Measurements from ENCODE around the gene AFTPH.

AFTPH gene

DNA sequence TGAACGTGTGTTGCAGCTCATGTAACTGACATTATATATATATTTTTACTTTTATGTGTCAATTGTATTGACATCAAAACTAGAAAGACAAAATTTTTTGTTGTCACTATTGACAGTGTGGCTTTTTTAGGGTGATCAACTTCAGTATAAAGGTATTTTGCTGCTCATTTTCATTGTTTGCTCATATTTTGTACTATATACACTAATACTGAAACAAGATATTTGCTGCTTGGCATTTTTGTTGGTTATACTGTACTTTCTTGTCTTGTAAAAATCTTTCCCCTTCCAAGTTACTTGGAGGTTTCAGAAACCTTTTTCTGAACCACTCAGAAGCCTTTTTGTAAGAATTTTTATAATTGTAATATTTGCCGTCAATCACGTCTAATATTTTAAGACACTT, 16.5 kb downstream of the AFTPH start:
- no peak for DNase-seq (ENCODE audit: low read depth)

DNA sequence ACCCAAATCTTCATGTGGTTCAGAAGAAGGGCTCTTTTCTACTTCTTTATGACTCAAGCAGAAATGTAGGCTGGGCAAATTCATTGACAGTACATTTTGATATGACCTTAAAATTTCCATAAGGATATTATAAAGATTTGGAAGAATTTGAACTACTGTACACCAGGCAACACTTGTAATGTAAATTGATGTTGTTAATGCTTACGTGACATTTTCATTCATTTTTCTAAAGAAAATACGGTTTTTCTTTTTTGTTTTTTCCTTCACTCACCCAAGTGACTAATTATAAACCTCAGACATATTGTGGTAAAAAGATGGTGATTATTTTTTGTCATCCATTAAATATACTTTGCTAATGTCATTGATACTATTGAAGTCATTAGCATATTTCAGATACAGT, 17.4 kb downstream of the AFTPH start:
- no peak for DNase-seq (ENCODE audit: low read depth)

DNA sequence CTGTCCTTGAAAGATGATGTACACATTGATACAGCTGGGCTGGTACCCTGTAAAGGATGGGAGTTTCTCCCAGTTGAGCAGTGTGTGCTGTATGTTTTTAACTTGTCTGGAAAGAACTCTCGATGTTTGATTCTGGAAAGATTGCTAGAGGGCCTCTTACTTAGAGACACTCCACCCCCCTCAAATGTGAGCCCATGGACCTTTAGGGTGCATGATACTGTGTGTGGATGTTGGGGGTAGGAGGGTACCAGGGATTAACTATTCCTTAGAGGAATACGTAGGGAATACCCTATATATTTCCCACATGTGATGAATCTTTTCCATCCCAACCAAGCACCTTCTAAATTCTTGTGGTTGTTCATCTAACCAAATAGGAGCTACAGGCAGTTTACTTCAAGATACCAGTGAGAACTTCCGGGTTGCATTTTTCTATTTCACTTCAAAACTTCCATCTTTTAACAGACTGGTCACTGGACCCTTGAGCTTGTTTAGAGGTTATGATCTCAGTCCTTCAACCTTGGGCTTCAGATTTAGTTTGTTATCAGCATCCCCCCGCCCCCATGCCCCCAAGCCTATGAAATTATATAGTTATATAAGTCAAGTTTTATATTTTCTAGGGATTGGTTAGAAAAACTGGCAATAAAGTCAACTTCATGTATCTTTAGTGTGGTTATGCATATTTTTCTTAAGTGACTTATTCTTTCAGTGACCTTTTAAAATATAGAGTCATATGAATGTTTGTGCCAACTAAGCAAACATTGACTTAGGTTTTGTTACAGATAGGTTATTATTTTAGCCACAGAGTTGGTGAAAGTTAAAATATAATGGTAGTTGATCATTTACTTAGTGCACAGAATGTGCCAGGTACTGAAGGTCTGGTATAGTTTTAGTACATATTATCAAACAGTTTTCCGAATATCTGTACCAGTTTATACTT, 18.2 kb downstream of the AFTPH start:
- DNase-seq (ENCODE audit: low read depth), result no peak

DNA sequence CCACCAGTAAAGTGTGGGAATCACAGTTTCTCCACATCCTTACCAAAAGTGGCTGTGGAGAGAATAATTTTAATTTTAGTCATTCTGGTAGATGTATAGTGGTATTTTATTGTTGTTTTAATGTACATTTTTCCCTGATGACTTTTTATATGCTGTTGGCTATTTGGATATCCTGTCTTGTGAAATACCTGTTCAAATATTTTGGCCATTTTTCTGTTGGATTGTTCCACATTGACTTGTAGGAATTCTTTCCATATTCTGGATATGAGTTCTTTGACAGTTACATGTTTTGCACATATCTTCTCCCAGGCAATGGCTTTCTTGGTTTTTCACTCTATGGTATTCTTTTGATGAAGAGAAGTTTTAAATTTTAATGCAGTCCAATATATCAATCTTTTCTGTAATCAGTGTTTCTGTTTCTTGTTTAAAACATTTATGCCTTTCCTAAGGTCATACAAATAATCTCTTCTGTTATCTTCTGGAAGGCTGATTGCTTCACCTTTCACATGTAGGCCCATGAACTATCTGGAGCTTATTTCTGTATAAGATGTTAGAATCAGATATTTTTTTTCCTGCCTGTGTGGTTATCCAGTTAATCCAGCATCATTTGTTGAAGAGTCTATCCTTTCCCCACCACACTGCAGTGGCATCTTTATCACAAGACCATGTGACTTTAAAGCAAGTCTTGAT, 19.0 kb downstream of the AFTPH start:
- DNase-seq (ENCODE audit: low read depth), result no peak

DNA sequence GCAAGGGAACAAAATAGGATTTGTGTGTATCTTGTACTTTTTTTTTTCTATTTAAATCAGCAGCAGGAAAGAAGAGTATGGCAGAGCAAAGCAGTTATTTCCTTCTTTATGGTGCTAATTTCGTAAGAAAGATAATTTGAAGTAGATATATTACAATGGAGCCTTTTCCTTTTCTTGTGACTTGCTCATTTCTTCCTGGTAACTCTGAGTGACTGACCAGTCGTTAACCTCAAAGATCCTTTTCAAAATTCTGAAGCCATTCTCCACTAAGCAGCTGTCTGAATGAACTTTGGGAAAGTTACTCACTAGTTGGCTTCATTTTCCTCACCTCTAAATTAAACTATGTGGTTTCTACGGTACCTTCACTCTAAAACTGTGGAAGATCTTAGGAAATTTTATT, 24.6 kb downstream of the AFTPH start:
- no peak for DNase-seq (ENCODE audit: low read depth)

DNA sequence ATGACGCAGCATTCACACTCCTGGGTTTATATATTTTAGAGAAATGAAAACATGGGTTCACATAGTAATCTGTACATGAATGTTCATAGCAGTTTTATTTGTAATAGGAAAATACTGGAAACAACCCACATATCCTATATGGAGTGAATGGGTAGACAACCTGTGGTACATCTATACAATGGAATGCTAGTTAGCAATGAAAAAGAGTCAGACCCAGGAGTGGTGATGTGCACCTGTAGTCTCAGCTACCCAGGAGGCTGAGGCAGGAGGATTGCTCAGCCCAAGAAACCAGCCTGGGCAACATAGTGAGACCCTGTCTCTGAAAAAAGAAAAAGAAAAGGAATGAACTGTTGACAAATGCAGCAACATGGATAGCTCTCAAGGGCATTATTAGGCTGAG, 25.9 kb downstream of the AFTPH start:
- no peak for DNase-seq (ENCODE audit: low read depth)

DNA sequence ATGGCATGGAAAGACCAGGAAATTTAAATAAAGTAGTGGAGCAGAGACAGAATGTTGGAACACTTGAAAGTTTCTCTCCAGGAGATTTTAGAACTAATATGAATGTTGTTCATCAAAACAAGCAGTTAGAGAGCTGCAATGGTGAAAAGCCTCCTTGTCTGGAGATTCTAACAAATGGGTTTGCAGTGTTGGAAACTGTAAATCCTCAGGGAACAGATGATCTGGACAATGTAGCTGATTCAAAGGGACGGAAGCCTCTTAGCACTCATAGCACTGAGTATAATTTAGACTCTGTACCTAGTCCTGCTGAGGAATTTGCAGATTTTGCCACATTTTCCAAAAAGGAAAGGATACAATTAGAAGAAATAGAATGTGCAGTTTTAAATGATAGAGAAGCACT, 27.7 kb downstream of the AFTPH start:
- DNase-seq (ENCODE audit: low read depth), result no peak

DNA sequence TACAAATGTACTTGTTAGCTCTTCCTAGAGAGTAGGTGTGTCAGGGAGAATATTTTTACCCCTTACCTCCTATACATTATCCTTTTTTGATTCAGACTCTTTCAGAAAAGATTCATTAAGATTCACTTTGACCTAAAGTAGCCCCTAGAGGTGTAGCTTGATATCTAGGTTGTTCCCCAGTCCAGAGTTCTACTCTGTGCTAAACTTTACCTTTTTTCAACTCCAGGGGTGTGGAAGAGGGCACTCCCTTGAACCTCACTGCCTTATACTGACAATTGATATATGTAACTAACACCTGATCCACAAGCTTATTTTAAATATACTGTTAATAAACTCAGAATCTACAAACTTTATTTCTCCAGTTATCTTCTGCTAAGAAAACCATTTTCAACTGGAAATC, 30.0 kb downstream of the AFTPH start:
- no peak for DNase-seq (ENCODE audit: low read depth)

DNA sequence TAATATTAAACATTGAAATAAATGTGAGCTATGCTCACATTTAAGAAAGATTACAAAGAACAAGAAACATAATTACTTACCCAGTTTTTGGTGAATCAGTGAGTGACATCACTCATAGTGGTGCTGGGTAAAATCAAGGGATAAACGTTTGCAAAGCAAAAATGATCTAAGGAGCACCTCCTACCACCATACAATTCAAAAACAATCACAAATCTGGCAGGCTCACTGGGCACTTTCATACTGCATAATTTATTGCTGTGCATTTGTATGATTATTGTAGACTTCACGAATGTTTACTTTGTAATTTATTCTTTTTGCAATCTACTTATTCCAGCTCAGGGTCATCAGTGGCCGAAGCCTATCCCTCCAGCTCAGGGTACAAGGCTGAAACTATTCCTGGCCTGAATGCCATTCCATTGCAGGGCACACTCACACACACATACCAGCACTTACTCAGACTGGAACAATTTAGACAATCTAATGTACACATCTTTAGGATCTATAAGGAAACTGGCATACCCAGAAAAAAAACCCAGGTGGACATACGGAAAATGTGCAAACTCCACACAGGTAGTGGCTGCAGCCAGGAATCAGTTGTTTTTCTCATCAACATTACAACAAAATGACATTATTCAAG, 34.4 kb downstream of the AFTPH start:
- no peak for DNase-seq (ENCODE audit: low read depth)

DNA sequence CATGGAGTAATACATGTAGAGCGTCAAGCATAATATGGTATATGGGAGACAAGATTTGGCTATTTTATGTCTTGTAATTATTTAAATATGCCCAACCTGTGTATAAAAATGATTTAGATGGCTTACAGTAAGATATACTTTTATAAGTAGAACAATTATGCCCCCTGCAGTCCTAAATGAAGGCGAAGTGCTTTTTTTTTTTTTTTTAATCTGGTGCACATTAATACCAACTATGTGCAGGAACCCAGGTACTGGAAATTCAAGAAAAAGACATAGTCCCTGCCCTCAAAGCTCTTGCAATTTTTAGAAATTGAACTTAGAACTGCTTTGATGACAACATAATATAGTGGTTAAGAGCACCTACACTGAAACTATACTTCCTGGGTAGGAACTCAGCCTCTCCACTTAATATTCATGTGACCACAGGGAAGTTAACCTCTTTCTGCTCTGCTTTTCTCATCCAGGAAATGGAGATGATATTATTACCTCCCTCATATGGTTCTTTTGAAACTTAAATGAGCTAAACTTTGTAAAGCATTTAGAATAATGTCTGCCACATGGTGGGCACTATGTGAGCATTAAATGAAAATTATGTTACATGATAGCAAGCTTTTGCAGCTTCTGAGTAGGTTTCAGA, 38.1 kb downstream of the AFTPH start:
- no peak for DNase-seq (ENCODE audit: low read depth)

DNA sequence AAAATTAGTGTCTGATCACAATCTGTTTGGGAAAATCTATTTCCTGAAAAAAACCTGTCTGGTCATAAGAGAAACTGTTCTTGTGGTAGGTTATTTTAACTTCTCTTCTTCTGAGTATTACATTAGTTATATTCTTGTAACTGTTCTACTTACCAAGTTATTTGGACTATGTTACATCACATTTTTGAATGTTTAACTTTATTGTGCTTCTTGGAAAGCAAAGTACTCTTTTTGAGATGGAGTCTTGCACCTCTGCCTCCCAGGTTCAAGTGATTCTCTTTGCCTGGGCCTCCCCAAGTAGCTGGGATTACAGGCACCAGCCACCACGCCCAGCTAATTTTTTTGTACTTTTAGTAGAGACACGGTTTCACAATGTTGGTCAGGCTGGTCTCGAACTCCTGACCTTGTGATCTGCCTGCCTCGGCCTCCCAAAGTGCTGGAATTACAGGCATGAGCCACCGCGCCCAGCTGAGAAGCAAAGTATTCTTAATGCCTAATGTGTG, 39.4 kb downstream of the AFTPH start:
- DNase-seq (ENCODE audit: low read depth), result no peak

DNA sequence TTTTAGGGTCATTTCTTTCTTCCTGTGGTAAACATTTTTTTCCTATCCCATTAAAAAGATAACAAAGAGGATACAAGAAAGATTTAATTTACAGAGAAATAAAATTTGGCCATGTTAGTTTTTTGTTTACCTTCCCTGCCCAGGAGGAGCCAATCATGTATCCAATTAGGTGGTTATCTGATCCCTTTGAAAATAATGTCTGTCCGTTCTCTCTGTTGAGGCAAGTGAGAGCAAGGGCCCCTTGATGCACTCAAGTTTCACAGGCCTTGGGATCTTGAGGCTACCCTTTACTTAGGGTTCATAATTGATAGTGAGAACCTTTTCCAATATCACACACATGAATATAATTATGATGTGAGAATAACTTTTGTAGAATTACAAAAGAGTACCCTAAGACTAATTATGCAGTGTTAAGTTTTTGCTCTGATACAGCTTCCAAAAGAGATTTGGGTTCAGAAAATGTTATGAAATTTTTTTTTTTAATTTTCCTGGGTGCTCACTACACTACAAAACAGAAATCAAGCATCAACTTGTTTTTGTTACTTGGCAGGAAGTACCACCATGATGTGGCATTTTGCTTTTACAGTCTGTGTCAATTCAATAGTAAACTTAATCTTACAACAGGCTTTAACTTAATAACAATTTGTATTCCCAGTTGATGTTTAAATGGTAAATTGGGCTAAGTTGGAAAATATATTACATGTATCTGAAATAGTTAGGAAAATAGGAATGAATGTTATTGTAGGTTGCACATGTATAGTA, 42.0 kb downstream of the AFTPH start:
- no peak for DNase-seq (ENCODE audit: low read depth)

DNA sequence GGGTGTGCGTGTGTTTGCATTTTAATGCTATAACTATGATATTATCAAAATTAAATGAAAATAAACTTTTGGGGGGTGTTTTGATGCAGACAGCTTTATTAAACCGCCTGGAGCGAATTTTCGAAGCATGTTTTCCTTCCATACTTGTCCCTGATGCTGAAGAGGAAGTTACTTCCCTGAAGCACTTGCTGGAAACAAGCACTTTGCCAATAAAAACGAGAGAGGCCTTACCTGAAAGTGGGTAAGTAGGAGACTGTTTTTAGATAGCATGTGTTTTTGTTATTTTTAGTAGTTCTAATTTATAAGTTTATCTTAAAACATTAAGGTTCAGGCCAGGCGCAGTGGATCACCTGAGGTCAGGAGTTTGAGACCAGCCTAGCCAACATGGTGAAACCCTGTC, 43.3 kb downstream of the AFTPH start:
- no peak for DNase-seq (ENCODE audit: low read depth)

DNA sequence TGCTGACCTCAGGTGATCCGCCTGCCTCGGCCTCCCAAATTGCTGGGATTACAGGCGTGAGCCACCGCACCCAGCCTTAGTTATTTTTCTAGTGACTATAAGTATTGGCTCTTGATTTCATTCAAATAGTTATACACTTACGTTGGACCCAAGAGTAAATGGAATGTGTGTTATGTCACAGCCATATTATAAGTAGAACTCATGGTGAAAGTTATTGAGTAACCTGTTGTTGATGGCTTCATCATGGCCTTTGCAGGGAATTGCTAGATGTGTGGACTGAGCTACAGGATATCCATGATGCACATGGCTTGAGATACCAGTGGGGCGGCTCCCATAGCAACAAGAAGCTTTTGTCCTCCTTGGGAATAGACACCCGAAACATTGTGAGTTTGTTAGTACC, 44.7 kb downstream of the AFTPH start:
- DNase-seq (ENCODE audit: low read depth), result no peak

DNA sequence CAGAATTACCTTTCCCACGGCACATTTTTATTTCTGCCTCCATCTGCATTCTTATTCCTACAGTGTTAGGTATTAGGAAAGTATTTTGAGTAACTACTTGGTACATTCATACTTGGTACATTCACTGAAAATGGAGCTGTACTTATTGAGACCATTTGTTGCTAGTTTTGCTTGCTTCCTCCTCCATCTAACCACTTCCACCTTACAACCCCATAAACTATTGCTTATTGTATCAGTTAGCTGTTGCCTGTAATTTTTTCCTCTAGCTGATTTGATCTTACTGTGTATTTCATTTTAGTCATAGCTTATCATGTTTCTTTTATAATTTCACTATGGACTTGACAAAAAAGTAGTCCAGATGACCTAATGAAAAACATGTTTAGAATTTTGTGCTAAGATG, 50.7 kb downstream of the AFTPH start:
- DNase-seq (ENCODE audit: low read depth), result no peak

DNA sequence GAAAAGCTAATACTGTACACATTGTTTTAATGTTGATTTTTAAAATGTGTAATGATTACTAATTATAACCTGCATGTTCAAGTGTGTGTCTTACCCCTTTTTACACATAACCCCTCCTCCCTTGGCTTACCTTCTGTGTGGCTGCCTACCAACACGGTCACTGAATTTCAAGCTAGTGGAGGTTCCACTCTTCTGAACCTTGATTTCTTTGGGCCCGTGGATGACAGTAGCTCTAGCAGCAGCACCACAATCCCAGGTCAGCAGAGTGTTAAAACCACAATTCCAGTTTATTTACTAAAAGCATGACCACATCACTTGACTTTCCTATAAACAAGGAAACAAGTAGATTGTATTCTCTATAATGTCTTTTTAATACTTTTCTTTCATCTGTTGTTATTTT, 56.9 kb downstream of the AFTPH start:
- DNase-seq (ENCODE audit: low read depth), result no peak

DNA sequence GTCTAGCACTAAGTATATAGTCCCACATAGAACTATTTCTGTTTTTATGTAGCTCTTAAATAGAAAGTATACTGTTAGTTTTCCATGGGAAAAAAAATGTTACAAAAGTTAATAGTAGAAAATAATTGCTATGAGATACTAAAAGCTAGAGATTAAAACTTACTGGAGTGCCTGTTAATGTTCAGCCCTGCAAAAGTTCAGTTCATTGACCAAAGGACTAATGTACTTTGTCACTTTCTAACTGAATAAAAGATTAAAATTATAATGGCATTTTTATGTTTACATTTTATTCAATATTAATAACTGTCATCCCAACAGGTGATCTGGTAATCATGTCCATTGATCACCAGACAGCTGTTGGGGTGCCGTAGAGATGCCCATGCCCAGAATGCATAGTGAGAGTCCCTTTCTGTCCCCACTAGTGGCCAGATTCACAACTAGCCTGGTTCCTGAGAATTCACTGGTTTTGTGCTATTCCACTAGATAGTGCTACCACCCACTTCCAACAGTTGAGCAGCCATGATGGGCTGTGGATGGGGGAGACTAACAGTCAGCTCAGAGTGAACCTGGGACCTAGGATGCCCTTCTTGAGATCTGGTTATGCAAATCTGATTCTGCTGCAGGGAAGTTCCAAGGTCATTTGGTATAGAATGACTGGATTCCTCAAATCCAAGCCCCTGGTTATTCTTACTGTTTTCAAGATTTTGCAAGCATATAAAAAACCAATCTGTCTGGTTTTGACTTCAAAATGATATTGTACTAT, 57.8 kb downstream of the AFTPH start:
- DNase-seq (ENCODE audit: low read depth), result no peak

DNA sequence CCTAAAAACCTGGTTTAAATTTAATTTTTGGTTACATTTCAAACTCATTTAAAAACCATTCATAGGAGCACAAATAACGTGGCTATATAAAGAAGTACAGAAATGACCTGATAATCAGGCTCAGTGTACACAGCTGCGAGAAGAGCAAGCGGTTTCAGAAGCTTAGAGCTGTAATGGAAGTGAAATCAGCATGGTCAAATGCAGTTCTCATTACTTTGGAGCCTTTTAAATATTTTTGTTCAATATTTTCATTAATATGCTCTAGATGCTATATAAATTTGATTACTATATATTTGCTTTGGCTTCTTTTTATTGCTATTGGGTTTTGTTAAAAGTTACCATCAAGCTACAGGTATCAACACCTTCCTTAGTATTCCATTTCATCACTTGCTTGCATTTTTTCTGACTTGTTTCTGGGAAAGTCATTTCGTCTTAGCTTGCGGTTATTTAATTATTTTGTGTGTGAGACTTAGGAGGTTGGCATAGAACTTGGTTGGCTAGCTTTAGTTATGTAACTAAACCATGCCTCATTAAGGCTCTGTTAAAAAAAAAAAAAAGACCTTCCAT, 58.7 kb downstream of the AFTPH start:
- no peak for DNase-seq (ENCODE audit: low read depth)

DNA sequence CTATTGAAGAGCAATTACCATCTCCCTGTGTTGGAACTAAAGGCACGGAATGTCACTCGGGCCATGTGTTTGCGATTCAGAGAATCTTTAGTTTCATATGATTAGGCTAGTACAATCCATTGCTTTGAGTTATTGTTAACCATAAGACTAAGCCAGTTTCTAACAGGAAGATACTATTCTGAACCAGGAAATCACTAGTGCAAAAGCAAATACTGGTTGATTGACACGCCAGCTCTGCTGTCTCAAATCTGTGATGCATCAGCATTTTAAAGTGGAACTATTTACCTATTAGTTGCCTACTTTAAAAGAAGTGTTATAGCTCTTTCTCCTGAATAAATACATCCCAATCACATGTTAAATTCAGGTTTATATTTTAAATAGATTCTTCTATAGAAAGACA, 61.9 kb downstream of the AFTPH start:
- no peak for DNase-seq (ENCODE audit: low read depth)

DNA sequence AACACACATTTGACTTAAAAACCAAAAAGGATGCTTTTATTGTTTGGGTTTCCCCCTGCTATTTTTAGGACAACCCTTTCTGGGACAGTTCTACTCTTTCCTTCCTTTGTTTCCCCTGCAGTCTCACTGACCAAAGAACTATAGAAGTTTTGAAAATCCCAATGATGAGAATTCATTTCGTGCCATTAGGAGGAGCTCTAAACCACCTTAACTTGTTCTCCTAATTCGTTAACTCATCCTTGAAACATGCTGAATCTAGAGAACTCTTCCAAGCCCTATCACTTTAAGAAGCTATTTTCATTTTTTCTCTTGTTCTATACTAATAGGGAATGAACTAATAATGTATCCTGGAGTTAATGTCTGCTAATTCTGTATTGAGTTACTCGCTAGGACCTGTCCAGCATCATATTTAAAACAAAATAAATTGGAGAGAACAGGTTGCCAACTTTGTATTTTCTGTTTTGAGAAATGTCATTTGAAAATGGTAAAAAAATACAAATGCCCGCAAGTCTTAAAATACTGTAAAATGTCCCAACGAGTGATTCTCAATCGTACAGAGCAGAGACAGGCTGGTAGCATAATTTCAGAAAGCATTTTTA, 62.9 kb downstream of the AFTPH start:
- no peak for DNase-seq (ENCODE audit: low read depth)
